Activated CD4-positive, alpha-beta T cell treated with anti-CD3 and anti-CD28 coated beads, Interleukin-2, amount 50 U/mL, for 48 hours (primary cell): ENCODE data around the gene MTERF4.

Source experiments
- DNase-seq, 2 experiments: peaks; one replicate each; pipeline ENCODE4 v3.0.0-alpha.2; 2020

The MTERF4 gene

GRCh38 chr2:241133436-241133820 lies 31.3 kb upstream of the MTERF4 start:
- DNase-seq: no peak

GRCh38 chr2:241132538-241133435 lies 30.7 kb upstream of the MTERF4 start:
- no peak for DNase-seq

- DNase-seq: no peak
Observed at GRCh38 chr2:241131531-241131930, 29.4 kb upstream of the MTERF4 start.

GRCh38 chr2:241130316-241130715 lies 28.2 kb upstream of the MTERF4 start:
- DNase-seq: no peak

GRCh38 chr2:241129086-241129871 lies 27.2 kb upstream of the MTERF4 start:
- DNase-seq: no peak

- DNase-seq: no peak
Observed at GRCh38 chr2:241128266-241128665, 26.2 kb upstream of the MTERF4 start.

GRCh38 chr2:241126771-241127202 lies 24.7 kb upstream of the MTERF4 start:
- no peak for DNase-seq

GRCh38 chr2:241126201-241126611 lies 24.1 kb upstream of the MTERF4 start:
- DNase-seq: no peak

- no peak for DNase-seq
Observed at GRCh38 chr2:241125626-241126025, 23.5 kb upstream of the MTERF4 start.

GRCh38 chr2:241123816-241124536 lies 21.9 kb upstream of the MTERF4 start:
- DNase-seq: peak; percentile 47 to 55

GRCh38 chr2:241122376-241123002 lies 20.4 kb upstream of the MTERF4 start:
- DNase-seq: no peak

- no peak for DNase-seq
Observed at GRCh38 chr2:241121008-241121407, 18.9 kb upstream of the MTERF4 start.

- DNase-seq: no peak
Observed at GRCh38 chr2:241120440-241120839, 18.4 kb upstream of the MTERF4 start.

GRCh38 chr2:241118737-241119505 lies 16.8 kb upstream of the MTERF4 start:
- DNase-seq: no peak

- no peak for DNase-seq
Observed at GRCh38 chr2:241116606-241117560, 14.8 kb upstream of the MTERF4 start.

GRCh38 chr2:241115361-241115760 lies 13.3 kb upstream of the MTERF4 start:
- no peak for DNase-seq

GRCh38 chr2:241114836-241115235 lies 12.7 kb upstream of the MTERF4 start:
- DNase-seq: no peak

GRCh38 chr2:241112592-241112991 lies 10.5 kb upstream of the MTERF4 start:
- DNase-seq: peak in 1 of 2 experiments; percentile 49

- no peak for DNase-seq
Observed at GRCh38 chr2:241112046-241112445, 10.0 kb upstream of the MTERF4 start.

GRCh38 chr2:241111440-241111805 lies 9.3 kb upstream of the MTERF4 start:
- DNase-seq: no peak
